Stimulated activated CD4-positive, alpha-beta T cell treated with anti-CD3 and anti-CD28 coated beads, Interleukin-15, amount 100 ng/mL, for 24 hours (primary cell): ENCODE measurements around the gene LIN54.
"Not testable (repeated sequence)": the region's sequence is repeated elsewhere in the genome, so short reads cannot be mapped to it uniquely, and the experiment has no call there.

Source experiments
- DNase-seq: peaks from one replicate; pipeline ENCODE4 v3.0.0-alpha.2; 2020

LIN54 gene

GRCh38 chr4:83011689-83012199 lies 1.1 kb upstream of the LIN54 start:
- DNase-seq = no peak

GRCh38 chr4:83010111-83010521 lies 507 bp downstream of the LIN54 start:
- DNase-seq = no peak

GRCh38 chr4:83009529-83009928 lies 1.1 kb downstream of the LIN54 start:
- no peak for DNase-seq

GRCh38 chr4:83003044-83003791 lies 7.4 kb downstream of the LIN54 start:
- not testable (repeated sequence) for DNase-seq

GRCh38 chr4:83002329-83002728 lies 8.3 kb downstream of the LIN54 start:
- no peak for DNase-seq

GRCh38 chr4:82998898-82999297 lies 11.7 kb downstream of the LIN54 start:
- DNase-seq = no peak

- no peak for DNase-seq
Measured at GRCh38 chr4:82994834-82995233, 15.8 kb downstream of the LIN54 start.

- DNase-seq = no peak
Measured at GRCh38 chr4:82989575-82990429, 20.8 kb downstream of the LIN54 start.

GRCh38 chr4:82988323-82988832 lies 22.2 kb downstream of the LIN54 start:
- no peak for DNase-seq

GRCh38 chr4:82987519-82987918 lies 23.1 kb downstream of the LIN54 start:
- not testable (repeated sequence) for DNase-seq

- DNase-seq = peak; percentile 30
Measured at GRCh38 chr4:82984459-82984858, 26.2 kb downstream of the LIN54 start.

GRCh38 chr4:82983444-82983843 lies 27.2 kb downstream of the LIN54 start:
- DNase-seq = no peak

GRCh38 chr4:82981138-82981537 lies 29.5 kb downstream of the LIN54 start:
- DNase-seq = no peak

- DNase-seq = no peak
Measured at GRCh38 chr4:82975792-82976191, 34.8 kb downstream of the LIN54 start.

- DNase-seq = no peak
Measured at GRCh38 chr4:82969414-82969813, 41.2 kb downstream of the LIN54 start.

- no peak for DNase-seq
Measured at GRCh38 chr4:82968972-82969371, 41.7 kb downstream of the LIN54 start.

GRCh38 chr4:82965763-82966162 lies 44.9 kb downstream of the LIN54 start:
- DNase-seq = no peak

- no peak for DNase-seq
Measured at GRCh38 chr4:82957045-82957444, 53.6 kb downstream of the LIN54 start.

GRCh38 chr4:82954212-82954611 lies 56.4 kb downstream of the LIN54 start:
- DNase-seq = no peak

GRCh38 chr4:82951196-82951595 lies 59.4 kb downstream of the LIN54 start:
- DNase-seq = no peak

GRCh38 chr4:82948647-82949204 lies 61.9 kb downstream of the LIN54 start:
- no peak for DNase-seq

- no peak for DNase-seq
Measured at GRCh38 chr4:82947498-82947897, 63.1 kb downstream of the LIN54 start.

- DNase-seq = no peak
Measured at GRCh38 chr4:82939414-82939813, 71.2 kb downstream of the LIN54 start.
